HEK293T (cell line): ENCODE data around the gene LRRC74A.

Experiments
- ARNT ChIP-seq: fragments of 450-650 bp; IDR thresholded peaks from 2 replicates; pipeline ENCODE4 v1.6.1; 2017; ENCODE audit warnings: mild to moderate bottlenecking
- BHLHE40 ChIP-seq: fragments of 450-650 bp; IDR thresholded peaks from 2 replicates; pipeline ENCODE4 v1.6.1; 2016; ENCODE audit warnings: mild to moderate bottlenecking, moderate library complexity, borderline replicate concordance
- ELF4 ChIP-seq: fragments of 450-650 bp; IDR thresholded peaks from 2 replicates; pipeline ENCODE4 v1.6.1; 2017; ENCODE audit warnings: antibody characterized with exemption
- FOXM1 ChIP-seq: fragments of 450-650 bp; IDR thresholded peaks from 2 replicates; pipeline ENCODE4 v1.6.1; 2017; ENCODE audit warnings: mild to moderate bottlenecking, borderline replicate concordance
- HDGF ChIP-seq: fragments of 450-650 bp; IDR thresholded peaks from 2 replicates; pipeline ENCODE4 v1.6.1; 2017; ENCODE audit warnings: antibody characterized with exemption, borderline replicate concordance
- NFRKB ChIP-seq: fragments of 450-650 bp; IDR thresholded peaks from 2 replicates; pipeline ENCODE4 v1.6.1; 2016; ENCODE audit warnings: mild to moderate bottlenecking, moderate library complexity
- SP1 ChIP-seq: fragments of 450-650 bp; IDR thresholded peaks from 2 replicates; pipeline ENCODE4 v1.6.1; 2017
- SUZ12 ChIP-seq: fragments of 450-650 bp; IDR thresholded peaks from 2 replicates; pipeline ENCODE4 v1.6.1; 2016; ENCODE audit warnings: mild to moderate bottlenecking
- TARDBP ChIP-seq: fragments of 450-650 bp; IDR thresholded peaks from 2 replicates; pipeline ENCODE4 v1.6.1; 2016
- TF ChIP-seq, protein P1 (sequence below): fragments of 450-650 bp; IDR thresholded peaks from 2 replicates; pipeline ENCODE4 v1.6.1; 2016

DNA sequence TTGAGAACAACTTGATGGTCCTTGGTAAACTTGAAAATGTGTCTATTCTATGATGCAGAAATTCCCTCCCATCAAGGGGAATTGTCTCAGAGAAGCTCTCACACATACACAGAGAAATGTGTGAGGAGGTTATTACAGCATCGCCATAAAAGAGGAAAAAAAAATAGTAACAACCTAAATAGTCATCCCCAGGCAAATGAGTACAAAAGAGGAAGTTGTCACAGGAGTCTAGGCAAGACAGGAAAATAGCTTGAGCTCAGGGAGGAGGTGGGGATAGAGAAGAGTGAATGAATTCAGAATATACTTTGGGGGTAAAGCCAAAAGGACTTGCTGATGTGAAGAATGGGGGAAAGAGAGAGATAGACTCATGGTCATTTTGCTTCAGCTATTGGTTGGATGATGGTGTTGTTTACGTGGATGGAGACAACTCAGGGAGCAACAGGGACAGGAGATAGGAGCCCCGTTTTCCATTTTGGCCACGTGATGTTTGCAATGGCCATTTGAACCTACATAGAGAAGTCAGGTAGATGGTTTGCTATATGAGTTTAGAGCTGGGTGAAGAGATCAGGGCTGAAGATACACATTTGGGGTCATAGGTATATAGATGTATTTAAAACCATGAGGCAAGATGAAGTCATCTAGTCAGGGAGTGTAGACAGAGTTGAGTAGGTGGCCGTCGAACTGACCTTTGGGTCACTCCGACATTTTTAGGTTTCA is 20.3 kb downstream of the LRRC74A start:
- TF ChIP-seq, protein P1, sequence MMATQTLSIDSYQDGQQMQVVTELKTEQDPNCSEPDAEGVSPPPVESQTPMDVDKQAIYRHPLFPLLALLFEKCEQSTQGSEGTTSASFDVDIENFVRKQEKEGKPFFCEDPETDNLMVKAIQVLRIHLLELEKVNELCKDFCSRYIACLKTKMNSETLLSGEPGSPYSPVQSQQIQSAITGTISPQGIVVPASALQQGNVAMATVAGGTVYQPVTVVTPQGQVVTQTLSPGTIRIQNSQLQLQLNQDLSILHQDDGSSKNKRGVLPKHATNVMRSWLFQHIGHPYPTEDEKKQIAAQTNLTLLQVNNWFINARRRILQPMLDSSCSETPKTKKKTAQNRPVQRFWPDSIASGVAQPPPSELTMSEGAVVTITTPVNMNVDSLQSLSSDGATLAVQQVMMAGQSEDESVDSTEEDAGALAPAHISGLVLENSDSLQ: no peak
- TF ChIP-seq ARNT (no peak), SUZ12 (no peak), NFRKB (no peak), HDGF (no peak), SP1 (no peak), FOXM1 (no peak), ELF4 (no peak), TARDBP (no peak), BHLHE40 (no peak)
